Stomach (tissue), 4 donors: ENCODE results near the gene OCRL.

Source experiments
- CTCF ChIP-seq, 7 experiments: fragments of 450-650 bp in 4 of 7; fragments of 200-600 bp in 3 of 7; sonication (generic) in 3 of 7; IDR thresholded peaks; one replicate each; pipeline ENCODE4 v1.5.1; 2016 to 2019; ENCODE audit warnings: antibody characterized with exemption in 7 of 7, control low read depth in 2 of 7, mild to moderate bottlenecking in 1 of 7
- POLR2AphosphoS5 ChIP-seq, 3 donors: sonication (generic); formaldehyde crosslinking; IDR thresholded peaks; one replicate each; pipeline ENCODE4 v1.6.1; 2016; ENCODE audit warnings: antibody characterized with exemption in 3 of 3

- TF ChIP-seq POLR2AphosphoS5 (IDR thresholded peaks at IDR 0.05) = no peak
- no peak for TF ChIP-seq CTCF (IDR thresholded peaks at IDR 0.05)
These were observed 96.2 kb downstream of the OCRL start for GRCh38 chrX:129636175-129636681.
